B cell (primary cell): Measurements from ENCODE around the gene C2orf92.

ENCODE experiments used
- CTCF ChIP-seq: fragments of 200-600 bp; IDR thresholded peaks from one replicate; pipeline ENCODE4 v1.8.0; 2022; ENCODE audit warnings: antibody characterized with exemption, mild to moderate bottlenecking
- EZH2 ChIP-seq: IDR thresholded peaks from 2 replicates; pipeline ENCODE4 v1.6.1; 2012; ENCODE audit warnings: borderline replicate concordance, low read depth, mild to moderate bottlenecking, moderate library complexity, low read length; ENCODE audit not compliant: insufficient read depth, poor library complexity, severe bottlenecking

GRCh38 chr2:97712693-97713295 lies 43.3 kb downstream of the C2orf92 start:
- no peak for TF ChIP-seq CTCF
- no peak for TF ChIP-seq EZH2
